Measurements from ENCODE around the gene NPHP1.

GRCh38 chr2:110120171-110121051 lies 84.4 kb downstream of the NPHP1 start:
- TF ChIP-seq EZH2 (IDR thresholded peaks at IDR 0.05; ENCODE audit: insufficient read depth, poor library complexity, severe bottlenecking) (no peak), EZH2phosphoT487 (IDR thresholded peaks at IDR 0.05; ENCODE audit: insufficient read depth, low read depth) (no peak)
